Activated effector memory CD4-positive, alpha-beta T cell treated with anti-CD3 and anti-CD28 coated beads, Interleukin-2, amount 50 U/mL, for 16 hours (primary cell): ENCODE results near the gene FHIT.
"Not testable (repeated sequence)": the region's sequence is repeated elsewhere in the genome, so short reads cannot be mapped to it uniquely, and the experiment has no call there.

Source experiments
- DNase-seq: peaks from one replicate; pipeline ENCODE4 v3.0.0-alpha.2; 2020

Gene FHIT

DNA sequence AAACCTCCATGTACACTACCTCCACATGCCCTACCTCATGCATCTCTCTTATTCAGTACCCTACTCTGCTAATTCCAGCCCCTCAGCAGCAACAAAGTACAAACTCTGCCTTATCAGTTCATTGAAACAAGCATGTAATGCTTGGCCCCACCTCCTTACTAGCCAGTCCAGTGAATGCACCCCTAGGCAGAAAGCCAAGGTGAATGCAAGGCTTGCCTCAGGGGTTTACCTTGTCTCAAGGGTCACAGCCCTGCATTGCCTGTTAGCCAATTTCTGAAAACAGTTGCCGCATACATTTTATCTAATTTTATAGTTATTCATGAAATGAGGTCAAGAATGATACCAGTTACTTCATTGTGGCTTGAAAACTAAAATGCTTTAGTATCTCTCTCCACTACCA is 576.4 kb downstream of the FHIT start:
- no peak for DNase-seq

DNA sequence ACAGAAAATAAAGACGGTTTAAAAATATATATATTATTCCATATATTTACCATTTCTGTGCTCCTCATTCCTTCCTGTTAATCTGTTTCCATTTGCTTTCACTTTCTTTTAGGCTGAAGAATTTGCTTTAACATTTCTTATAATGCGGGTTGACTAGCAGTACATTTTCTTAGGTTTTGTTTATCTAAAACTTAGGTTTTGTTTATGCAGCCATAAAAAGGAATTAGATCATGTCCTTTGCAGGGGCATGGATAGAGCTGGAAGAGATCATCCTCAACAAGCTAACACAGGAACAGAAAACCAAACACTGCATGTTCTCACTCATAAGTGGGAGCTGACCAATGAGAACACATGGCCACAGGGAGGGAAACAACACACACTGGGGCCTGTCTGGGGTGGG is 578.1 kb downstream of the FHIT start:
- no peak for DNase-seq

DNA sequence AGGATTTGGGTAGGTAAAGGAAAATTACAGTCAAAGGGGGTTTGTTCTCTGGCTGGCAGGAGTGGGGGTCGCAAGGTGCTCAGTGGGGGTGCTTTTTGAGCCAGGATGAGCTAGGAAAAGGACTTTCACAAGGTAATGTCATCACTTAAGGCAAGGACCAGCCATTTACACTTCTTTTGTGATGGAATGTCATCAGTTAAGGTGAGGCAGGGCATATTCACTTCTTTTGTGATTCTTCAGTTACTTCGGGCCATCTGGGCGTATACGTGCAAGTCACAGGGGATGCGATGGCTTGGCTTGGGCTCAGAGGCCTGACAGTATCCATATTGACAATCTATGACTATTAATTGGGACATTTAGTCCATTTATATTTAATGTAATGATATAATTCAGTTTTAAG is 578.9 kb downstream of the FHIT start:
- DNase-seq: not testable (repeated sequence)

GRCh38 chr3:60669636-60670035 is 581.6 kb downstream of the FHIT start:
- no peak for DNase-seq

GRCh38 chr3:60660026-60660425 is 591.2 kb downstream of the FHIT start:
- no peak for DNase-seq

DNA sequence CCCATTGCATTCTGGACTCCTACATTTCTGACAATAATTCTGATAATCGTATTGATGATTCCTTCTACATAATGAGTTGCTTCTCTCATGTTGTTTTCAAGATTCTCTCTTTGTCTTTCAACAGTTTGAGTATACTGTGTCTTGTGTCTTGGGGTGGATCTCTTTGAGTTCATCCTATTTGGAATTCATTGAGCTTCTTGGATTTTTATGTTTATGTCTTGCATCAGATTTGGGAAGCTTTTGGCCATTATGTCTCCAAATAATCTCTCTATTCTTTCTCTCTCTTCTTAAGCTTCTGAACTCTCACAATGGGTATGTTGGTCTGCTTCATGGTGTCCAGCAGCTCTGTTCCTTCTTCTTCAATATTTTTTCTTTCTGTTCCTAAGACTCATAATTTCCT is 592.2 kb downstream of the FHIT start:
- no peak for DNase-seq

- no peak for DNase-seq
Measured at GRCh38 chr3:60657972-60658371, 593.3 kb downstream of the FHIT start.

DNA sequence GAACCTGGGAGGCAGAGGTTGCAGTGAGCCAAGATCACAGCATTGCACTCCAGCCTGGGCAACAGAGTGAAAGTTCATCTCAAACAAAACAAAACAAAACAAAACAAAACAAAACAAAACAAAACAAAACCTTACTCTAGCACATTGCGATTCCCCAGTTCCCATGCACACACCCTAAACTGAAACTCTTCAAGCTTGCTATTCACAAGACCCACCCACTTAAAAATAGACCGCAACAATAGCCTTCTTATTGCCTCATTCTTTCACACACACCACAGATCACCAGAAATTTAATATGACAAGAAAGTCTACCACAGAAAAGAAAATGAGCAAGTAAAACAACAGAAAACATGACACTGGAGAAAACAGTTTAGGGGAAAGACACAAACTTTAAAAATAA is 598.4 kb downstream of the FHIT start:
- no peak for DNase-seq

DNA sequence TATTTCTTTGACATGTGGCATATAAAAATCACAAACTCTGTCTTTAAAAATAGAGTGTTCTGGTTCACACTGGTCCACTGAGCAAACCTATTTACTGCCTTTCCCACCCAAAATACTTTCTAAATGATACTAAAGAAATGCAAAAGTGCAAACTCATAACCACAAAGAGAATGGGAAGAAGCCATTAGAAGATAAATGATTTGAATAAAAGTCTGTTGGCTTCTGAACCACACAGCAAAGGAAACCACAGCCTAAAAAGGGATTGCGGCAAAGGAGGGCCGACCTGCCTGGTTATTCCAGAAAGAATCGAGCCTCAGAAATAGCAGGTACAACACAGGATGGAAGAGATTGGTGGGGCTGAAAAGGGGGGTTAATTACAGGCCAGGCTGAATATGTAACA is 599.5 kb downstream of the FHIT start:
- DNase-seq: no peak

DNA sequence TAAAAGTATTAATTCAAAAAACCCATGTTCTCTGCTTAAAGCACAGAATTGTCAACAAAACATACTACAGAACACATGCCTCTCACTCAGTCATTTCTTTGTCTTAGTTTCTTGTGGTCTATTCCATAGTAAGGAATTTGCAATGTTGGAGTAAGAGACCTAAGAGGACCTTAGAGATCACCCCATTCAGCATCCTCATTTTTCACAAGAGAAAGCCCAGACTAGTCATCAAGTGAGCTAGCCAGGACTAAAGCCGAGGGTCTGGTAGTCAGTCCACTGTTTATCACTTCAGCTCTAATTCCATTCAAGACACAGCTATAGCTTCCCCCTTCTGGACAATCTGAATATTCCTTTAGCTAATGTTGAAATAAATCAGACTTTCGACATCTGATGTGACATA is 601.1 kb downstream of the FHIT start:
- DNase-seq: no peak

DNA sequence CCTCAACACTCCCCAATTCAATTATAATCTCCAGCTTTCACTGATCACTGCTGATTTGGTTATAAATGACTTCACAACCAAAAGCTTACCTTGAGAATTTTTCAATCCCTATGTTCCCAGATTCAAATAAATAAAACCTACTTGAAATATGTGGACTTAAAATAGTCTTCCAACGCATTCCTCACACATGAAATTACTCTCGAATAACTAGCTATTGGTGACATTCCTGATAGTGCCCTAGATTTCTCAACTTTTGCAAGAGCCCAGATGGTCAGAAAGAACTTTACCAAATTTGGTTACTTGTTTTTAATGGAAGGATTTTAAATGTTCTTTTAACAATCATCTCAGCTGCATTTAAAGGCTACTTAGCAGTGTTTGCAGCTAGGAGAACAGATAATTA is 605.5 kb downstream of the FHIT start:
- no peak for DNase-seq

DNA sequence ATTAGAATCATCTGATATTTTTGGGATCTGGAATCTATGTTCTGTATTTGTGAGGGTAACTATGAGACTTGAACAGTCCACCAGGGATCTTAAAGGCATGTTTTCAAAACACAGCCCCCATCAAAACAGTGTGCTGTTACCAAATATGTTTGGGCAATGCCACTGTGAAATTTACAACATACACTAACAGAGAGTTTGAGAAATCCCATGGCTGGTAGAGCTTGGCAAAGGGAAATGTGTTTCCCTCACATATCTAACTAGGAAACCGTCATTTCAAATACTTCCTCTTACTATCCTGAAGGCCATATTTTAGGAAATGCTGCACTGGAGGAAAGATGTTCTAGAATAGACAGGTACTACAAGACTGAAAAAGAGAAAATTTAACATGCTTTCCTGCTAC is 607.4 kb downstream of the FHIT start:
- no peak for DNase-seq

GRCh38 chr3:60641354-60641753 is 609.9 kb downstream of the FHIT start:
- no peak for DNase-seq

DNA sequence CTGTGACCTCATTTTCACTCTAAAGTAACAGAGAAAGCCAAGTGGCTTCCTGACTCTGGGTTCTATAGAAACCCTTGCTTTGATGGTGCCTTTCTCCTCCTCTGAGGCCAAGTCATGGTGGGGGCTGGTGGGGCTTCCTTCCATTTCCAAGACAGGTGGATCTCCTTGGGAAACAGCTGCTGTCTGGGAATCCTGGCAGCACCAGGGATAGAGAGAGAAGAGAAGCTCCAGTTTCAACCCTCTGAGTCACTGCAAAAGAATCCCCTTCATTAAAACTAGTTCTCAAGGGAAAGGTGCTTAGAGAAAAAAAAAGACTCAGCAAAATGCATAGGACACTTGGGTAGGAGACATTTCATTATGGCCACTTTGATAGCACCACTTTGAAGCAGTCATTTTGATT is 614.4 kb downstream of the FHIT start:
- no peak for DNase-seq

GRCh38 chr3:60633644-60634043 is 617.6 kb downstream of the FHIT start:
- DNase-seq: no peak

- DNase-seq: no peak
Measured at GRCh38 chr3:60631509-60631908, 619.7 kb downstream of the FHIT start.

- no peak for DNase-seq
Measured at GRCh38 chr3:60630953-60631352, 620.3 kb downstream of the FHIT start.

- DNase-seq: no peak
Measured at GRCh38 chr3:60629816-60630215, 621.4 kb downstream of the FHIT start.

GRCh38 chr3:60622349-60622748 is 628.9 kb downstream of the FHIT start:
- DNase-seq: no peak

DNA sequence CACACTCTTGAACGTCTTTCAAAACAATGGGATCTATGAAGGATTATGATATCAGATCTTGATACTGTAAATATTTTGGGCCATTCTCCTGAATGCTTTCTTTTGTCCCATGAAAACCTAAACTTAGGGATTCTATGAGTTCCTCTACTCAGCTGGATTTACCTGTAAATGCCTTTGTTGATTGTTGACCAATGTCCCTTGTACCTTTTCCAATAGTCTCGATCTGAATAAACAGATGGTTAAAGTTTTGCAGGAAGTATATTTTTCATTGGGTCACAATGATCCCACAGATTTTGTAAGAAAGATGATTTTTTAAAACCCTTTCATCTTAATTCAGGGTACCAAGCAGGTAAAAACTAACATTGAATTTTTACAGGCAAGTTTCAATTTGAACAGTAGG is 634.1 kb downstream of the FHIT start:
- DNase-seq: no peak

- DNase-seq: no peak
Measured at GRCh38 chr3:60613769-60614303, 637.4 kb downstream of the FHIT start.

DNA sequence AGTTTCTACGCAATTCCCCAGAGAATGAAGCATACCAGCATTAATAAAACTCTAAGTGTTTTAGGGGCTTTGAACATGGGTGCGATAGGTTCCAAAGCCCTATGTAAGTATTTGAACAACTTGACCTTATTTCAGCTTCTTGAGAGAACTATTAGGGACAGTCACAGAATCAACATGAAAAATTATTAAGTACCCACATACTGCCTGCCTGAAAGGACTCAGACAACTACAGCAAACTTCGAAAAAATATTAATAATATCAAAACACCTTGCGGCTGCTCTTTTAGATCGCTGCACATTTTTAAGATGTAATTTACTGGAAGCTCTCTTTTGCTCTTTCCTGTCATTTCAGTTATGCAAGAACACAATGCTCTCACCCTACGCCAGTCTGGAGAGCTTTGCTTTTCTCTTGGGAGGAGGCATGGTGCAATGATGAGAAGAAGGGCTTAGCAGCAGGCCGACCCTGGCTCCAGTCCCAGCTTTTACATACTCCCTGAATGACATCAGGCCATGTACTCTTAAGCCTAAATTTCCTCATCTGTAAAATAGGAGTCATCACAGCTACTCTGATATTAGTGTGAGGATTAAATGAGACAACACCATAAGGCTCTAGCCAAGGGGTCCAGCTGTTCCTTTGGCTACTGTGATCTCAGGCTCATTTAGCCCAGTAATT is 640.7 kb downstream of the FHIT start:
- DNase-seq: no peak

- DNase-seq: no peak
Measured at GRCh38 chr3:60609446-60609845, 641.8 kb downstream of the FHIT start.

- no peak for DNase-seq
Measured at GRCh38 chr3:60603860-60604259, 647.4 kb downstream of the FHIT start.

DNA sequence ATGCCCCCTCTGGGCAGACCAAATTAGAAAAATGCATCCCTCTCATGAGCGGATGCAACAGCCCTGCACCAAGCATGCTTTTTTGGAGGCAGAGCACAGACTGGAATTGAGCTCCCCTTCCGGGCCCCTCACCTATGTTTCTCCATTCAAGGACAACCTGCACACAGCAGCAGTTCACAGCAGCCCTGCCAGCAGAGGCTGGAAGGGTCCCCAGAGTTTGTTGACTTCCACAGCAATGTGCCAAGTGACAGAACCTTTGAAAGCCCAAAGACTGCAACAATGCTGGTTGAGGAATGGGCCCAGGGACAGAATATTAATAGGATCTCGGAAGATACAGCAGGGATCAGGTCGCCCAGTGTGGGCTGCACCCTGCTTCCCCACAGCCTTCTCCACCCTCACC is 650.4 kb downstream of the FHIT start:
- no peak for DNase-seq
